OCI-LY1 (cell line): ENCODE results near the gene KLHL5.
A peak's percentile ranks its signal among the peaks of the same experiment; 100 is the strongest.

Source experiments
- H2AFZ ChIP-seq: fragments of 200-600 bp; sonication (generic), shearing (Covaris generic); 2 replicates; pipeline ENCODE4 v1.6.0; 2014; ENCODE audit warnings: antibody characterized with exemption, mild to moderate bottlenecking, low read length
- H3F3A ChIP-seq: fragments of 200-600 bp; sonication (generic), shearing (Covaris generic); 2 replicates; pipeline ENCODE4 v1.6.0; 2014; ENCODE audit warnings: mild to moderate bottlenecking, antibody characterized with exemption, low read length, moderate library complexity; ENCODE audit not compliant: insufficient read depth
- H3K27ac ChIP-seq: fragments of 200-600 bp; sonication (generic); 2 replicates; pipeline ENCODE4 v1.5.1; 2014; ENCODE audit warnings: low read length, mixed run types, mild to moderate bottlenecking, low read depth; ENCODE audit not compliant: poor library complexity, severe bottlenecking
- H3K27me3 ChIP-seq: fragments of 200-600 bp; sonication (generic); 2 replicates; pipeline ENCODE4 v1.6.0; 2014; ENCODE audit warnings: antibody characterized with exemption, mild to moderate bottlenecking, low read length, moderate library complexity; ENCODE audit not compliant: insufficient read depth
- H3K36me3 ChIP-seq: fragments of 200-600 bp; sonication (generic); 2 replicates; pipeline ENCODE4 v1.6.1; 2014; ENCODE audit warnings: mild to moderate bottlenecking, antibody characterized with exemption, low read length, moderate library complexity, mixed read lengths; ENCODE audit not compliant: insufficient read depth
- H3K4me1 ChIP-seq: fragments of 200-600 bp; sonication (generic); 2 replicates; pipeline ENCODE4 v1.5.1; 2014; ENCODE audit warnings: mild to moderate bottlenecking, low read length, moderate library complexity; ENCODE audit not compliant: insufficient read depth, severe bottlenecking
- H3K4me2 ChIP-seq: fragments of 200-600 bp; sonication (generic), shearing (Covaris generic); 2 replicates; pipeline ENCODE4 v1.6.1; 2014; ENCODE audit warnings: low read length
- H3K4me3 ChIP-seq: fragments of 200-600 bp; sonication (generic); 2 replicates; pipeline ENCODE4 v1.5.1; 2014; ENCODE audit warnings: low read length, low read depth, mild to moderate bottlenecking, mixed read lengths; ENCODE audit not compliant: poor library complexity, severe bottlenecking
- H3K79me2 ChIP-seq: fragments of 200-600 bp; shearing (Covaris generic); 2 replicates; pipeline ENCODE4 v1.6.1; 2016; ENCODE audit warnings: mixed run types, low read length, mixed read lengths; ENCODE audit not compliant: insufficient read depth
- H3K9ac ChIP-seq: fragments of 200-600 bp; sonication (generic), shearing (Covaris generic); 2 replicates; pipeline ENCODE4 v1.6.1; 2014; ENCODE audit warnings: mild to moderate bottlenecking, low read length, mixed read lengths
- H3K9me2 ChIP-seq: fragments of 200-600 bp; sonication (generic), shearing (Covaris generic); 2 replicates; pipeline ENCODE4 v1.6.1; 2014; ENCODE audit warnings: low read depth, mild to moderate bottlenecking, low read length, mixed read lengths
- H3K9me3 ChIP-seq: fragments of 200-600 bp; shearing (Covaris generic); 2 replicates; pipeline ENCODE4 v1.6.1; 2014; ENCODE audit warnings: low read length, mixed read lengths
- H4K20me1 ChIP-seq: fragments of 200-600 bp; sonication (generic), shearing (Covaris generic); 2 replicates; pipeline ENCODE4 v1.6.0; 2016; ENCODE audit warnings: mild to moderate bottlenecking, low read length; ENCODE audit not compliant: insufficient read depth
- EZH2 ChIP-seq: fragments of 200-600 bp; sonication (generic), shearing (Covaris generic); IDR thresholded peaks from 2 replicates; pipeline ENCODE4 v1.8.0; 2017; ENCODE audit warnings: borderline replicate concordance, mixed run types, mild to moderate bottlenecking, antibody characterized with exemption, low read length, moderate library complexity, mixed read lengths
- TF ChIP-seq, protein P1 (sequence below): fragments of 200-600 bp; sonication (generic), shearing (Covaris generic); IDR thresholded peaks from 2 replicates; pipeline ENCODE4 v1.5.1; 2017; ENCODE audit warnings: mild to moderate bottlenecking, antibody characterized with exemption, low read length, moderate library complexity, mixed read lengths

Gene KLHL5

DNA sequence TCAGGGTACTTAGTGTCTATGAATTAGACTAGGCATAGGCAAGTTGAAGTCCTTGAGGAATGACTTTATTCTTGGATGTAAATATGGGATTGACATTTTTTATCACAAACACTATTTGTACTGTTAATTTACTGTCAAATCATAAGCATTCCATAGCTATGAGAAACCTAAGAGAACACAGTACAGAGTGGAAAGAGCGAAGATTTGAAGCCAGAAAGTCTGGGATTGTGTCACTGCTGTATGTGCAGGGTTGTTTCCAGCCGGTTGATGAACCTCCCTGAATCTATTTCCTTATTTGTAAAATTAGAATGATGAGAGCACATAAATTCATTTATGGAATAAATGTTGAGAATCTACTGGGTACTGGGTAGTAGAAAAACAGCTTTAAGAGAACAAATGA, 14.4 kb upstream of the KLHL5 start:
- H3K27ac ChIP-seq = peak overlapping the region; percentile 85
- H3K4me2 ChIP-seq = peak overlapping the region; percentile 91
- H2AFZ ChIP-seq = no peak overlapping the region
- H3K9me3 ChIP-seq = no peaks in the 10 kb centered on the region
- peak overlapping the region; percentile 69 for H3K4me3 ChIP-seq
- H3F3A ChIP-seq = no peaks in the 10 kb centered on the region
- H4K20me1 ChIP-seq = no peaks in the 10 kb centered on the region
- no peaks in the 10 kb centered on the region for H3K9me2 ChIP-seq
- peak overlapping the region; percentile 14; the same call in 1 of the 2 replicates for H3K9ac ChIP-seq
- TF ChIP-seq, protein P1, sequence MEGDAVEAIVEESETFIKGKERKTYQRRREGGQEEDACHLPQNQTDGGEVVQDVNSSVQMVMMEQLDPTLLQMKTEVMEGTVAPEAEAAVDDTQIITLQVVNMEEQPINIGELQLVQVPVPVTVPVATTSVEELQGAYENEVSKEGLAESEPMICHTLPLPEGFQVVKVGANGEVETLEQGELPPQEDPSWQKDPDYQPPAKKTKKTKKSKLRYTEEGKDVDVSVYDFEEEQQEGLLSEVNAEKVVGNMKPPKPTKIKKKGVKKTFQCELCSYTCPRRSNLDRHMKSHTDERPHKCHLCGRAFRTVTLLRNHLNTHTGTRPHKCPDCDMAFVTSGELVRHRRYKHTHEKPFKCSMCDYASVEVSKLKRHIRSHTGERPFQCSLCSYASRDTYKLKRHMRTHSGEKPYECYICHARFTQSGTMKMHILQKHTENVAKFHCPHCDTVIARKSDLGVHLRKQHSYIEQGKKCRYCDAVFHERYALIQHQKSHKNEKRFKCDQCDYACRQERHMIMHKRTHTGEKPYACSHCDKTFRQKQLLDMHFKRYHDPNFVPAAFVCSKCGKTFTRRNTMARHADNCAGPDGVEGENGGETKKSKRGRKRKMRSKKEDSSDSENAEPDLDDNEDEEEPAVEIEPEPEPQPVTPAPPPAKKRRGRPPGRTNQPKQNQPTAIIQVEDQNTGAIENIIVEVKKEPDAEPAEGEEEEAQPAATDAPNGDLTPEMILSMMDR = no peak
- TF ChIP-seq EZH2 = no peak
- peaks cover 68% of the 10 kb centered on the region for H3K79me2 ChIP-seq
- peaks cover 71% of the 10 kb centered on the region for H3K4me1 ChIP-seq
- H3K27me3 ChIP-seq = no peaks in the 10 kb centered on the region
- H3K36me3 ChIP-seq = peaks cover 10% of the 10 kb centered on the region; the same call in 1 of the 2 replicates

DNA sequence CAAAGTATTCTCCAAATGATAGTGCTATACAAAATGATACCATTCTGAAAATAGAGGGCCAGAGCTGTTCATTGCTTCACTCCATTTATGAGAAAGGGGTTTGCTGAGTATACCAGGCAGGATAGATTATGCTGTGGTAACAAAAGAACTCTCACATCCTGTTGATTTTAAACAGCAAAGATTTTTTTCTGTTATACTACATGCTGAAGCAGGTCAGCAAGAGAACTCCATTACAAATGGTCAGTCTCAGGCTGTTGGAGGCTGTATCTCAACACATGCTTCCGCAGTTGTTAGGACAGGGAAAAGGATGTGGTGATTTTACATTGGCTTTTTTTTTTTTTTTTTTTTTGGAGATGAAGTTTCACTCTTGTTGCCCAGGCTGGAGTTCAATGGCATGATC, 13.7 kb upstream of the KLHL5 start:
- H4K20me1 ChIP-seq = no peaks in the 10 kb centered on the region

DNA sequence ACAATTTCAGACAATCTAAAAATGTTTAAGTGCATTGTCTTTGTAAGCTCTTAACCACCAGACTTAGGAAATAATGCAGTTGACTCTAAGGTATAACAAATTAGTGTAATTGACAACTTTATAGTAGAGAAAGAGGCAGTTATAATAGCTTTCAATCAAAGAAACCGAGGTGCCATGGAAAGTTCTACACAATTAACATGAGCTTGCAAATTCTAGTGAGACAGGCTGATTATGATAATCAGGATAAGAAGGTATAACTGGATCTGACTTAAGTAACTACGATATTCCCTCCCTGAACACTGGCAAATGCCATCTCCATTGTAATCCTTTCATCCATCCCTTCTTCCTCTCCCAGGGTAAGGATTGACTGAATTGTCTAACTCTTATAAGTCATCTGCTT, 11.4 kb upstream of the KLHL5 start:
- no peaks in the 10 kb centered on the region for H3F3A ChIP-seq
- peaks cover 74% of the 10 kb centered on the region for H3K4me1 ChIP-seq
- peaks cover 10% of the 10 kb centered on the region; the same call in 1 of the 2 replicates for H3K36me3 ChIP-seq
- peaks cover 92% of the 10 kb centered on the region for H3K79me2 ChIP-seq
- no peak overlapping the region for H3K4me3 ChIP-seq
- TF ChIP-seq EZH2 = no peak
- peak overlapping the region; percentile 14 for H3K27ac ChIP-seq
- no peaks in the 10 kb centered on the region for H3K27me3 ChIP-seq
- no peaks in the 10 kb centered on the region for H3K9me2 ChIP-seq
- H3K4me2 ChIP-seq = no peak overlapping the region
- no peaks in the 10 kb centered on the region for H3K9me3 ChIP-seq
- no peaks in the 10 kb centered on the region for H4K20me1 ChIP-seq
- H2AFZ ChIP-seq = no peak overlapping the region
- H3K9ac ChIP-seq = no peak overlapping the region

More for the DNA sequence above, 13.7 kb upstream of the KLHL5 start:
- Histone ChIP-seq H3K27me3 (no peaks in the 10 kb centered on the region), H3K36me3 (peaks cover 10% of the 10 kb centered on the region; the same call in 1 of the 2 replicates), H3K9me3 (no peaks in the 10 kb centered on the region), H3K27ac (peak overlapping the region; percentile 85), H3K4me3 (peak overlapping the region; percentile 69), H3K79me2 (peaks cover 74% of the 10 kb centered on the region), H3K4me2 (peak overlapping the region; percentile 91; the same call in 1 of the 2 replicates), H2AFZ (no peak overlapping the region), H3F3A (no peaks in the 10 kb centered on the region), H3K9ac (no peak overlapping the region), H3K9me2 (no peaks in the 10 kb centered on the region), H3K4me1 (peaks cover 71% of the 10 kb centered on the region)
- TF ChIP-seq, protein P1 = no peak
- no peak for TF ChIP-seq EZH2

DNA sequence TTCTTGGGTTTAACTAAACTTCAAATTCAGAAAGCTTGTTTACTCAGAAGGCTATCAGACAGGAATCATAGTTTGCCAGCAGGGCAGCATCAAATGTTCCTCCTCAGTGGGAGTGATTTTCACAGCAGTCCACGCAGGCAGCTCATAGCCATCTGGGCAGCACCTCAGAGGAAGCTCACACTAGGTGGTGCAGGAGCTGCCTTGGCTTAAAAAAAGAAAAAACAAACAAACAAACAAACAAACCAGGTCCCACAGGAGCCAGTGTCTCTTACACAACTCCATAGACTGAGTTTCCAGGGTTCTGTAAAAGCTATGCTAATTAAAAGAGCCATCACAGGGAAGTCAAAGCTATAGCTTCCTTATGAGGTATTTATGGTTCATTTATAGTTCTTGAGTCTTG, 10.5 kb upstream of the KLHL5 start:
- Histone ChIP-seq H3K4me2 (no peak overlapping the region), H4K20me1 (no peaks in the 10 kb centered on the region), H2AFZ (no peak overlapping the region), H3K4me1 (peaks cover 66% of the 10 kb centered on the region), H3K27ac (no peak overlapping the region), H3K4me3 (no peak overlapping the region), H3K9me3 (no peaks in the 10 kb centered on the region), H3K9ac (no peak overlapping the region), H3K79me2 (peaks cover 93% of the 10 kb centered on the region), H3K36me3 (peaks cover 10% of the 10 kb centered on the region; the same call in 1 of the 2 replicates), H3K9me2 (no peaks in the 10 kb centered on the region), H3F3A (no peaks in the 10 kb centered on the region), H3K27me3 (no peaks in the 10 kb centered on the region)
- TF ChIP-seq, protein P1 = no peak
- no peak for TF ChIP-seq EZH2
